ENCODE data around the gene GPR137.
A peak's percentile ranks its signal among the peaks of the same experiment; 100 is the strongest.
"Not testable (repeated sequence)": the region's sequence is repeated elsewhere in the genome, so short reads cannot be mapped to it uniquely, and the experiment has no call there.

Gene GPR137

GRCh38 chr11:64284962-64285884, at the start of gene GPR137:
GPR137 (plus strand) TSS chr11:64285848; CDS start chr11:64286525, 677 bp downstream.
- peak; percentile 90 to 91 for DNase-seq

GRCh38 chr11:64237484-64237951, 48.1 kb upstream of the GPR137 start:
- DNase-seq = no peak

- DNase-seq = no peak
Observed at GRCh38 chr11:64238076-64238475, 47.6 kb upstream of the GPR137 start.

GRCh38 chr11:64238999-64239398, 46.6 kb upstream of the GPR137 start:
- DNase-seq = no peak

- no peak for DNase-seq
Observed at GRCh38 chr11:64239662-64240434, 45.8 kb upstream of the GPR137 start.

- DNase-seq = peak; percentile 97 to 99
Observed at GRCh38 chr11:64240435-64241240, 45.0 kb upstream of the GPR137 start, which contains the start of gene FKBP2. FKBP2 (plus strand) TSS chr11:64241095; CDS start chr11:64242388, 1,293 bp downstream.

- DNase-seq = peak; percentile 99 to 100
Observed at GRCh38 chr11:64241241-64241490, 44.5 kb upstream of the GPR137 start.

GRCh38 chr11:64241491-64242374, 43.9 kb upstream of the GPR137 start:
- DNase-seq = no peak

GRCh38 chr11:64243236-64243854, 42.3 kb upstream of the GPR137 start:
- no peak for DNase-seq

GRCh38 chr11:64244107-64244506, 41.5 kb upstream of the GPR137 start:
- DNase-seq = no peak

GRCh38 chr11:64244966-64245365, 40.7 kb upstream of the GPR137 start:
- DNase-seq = no peak

- peak in 1 of 2 donors; percentile 50 for DNase-seq
Observed at GRCh38 chr11:64245401-64245796, 40.2 kb upstream of the GPR137 start.

GRCh38 chr11:64245797-64246620, 39.6 kb upstream of the GPR137 start:
- DNase-seq = peak; percentile 87 to 88

GRCh38 chr11:64246621-64246870, 39.1 kb upstream of the GPR137 start:
- DNase-seq = not testable (repeated sequence)

- DNase-seq = peak; percentile 83
Observed at GRCh38 chr11:64246871-64247728, 38.5 kb upstream of the GPR137 start, which contains the start of gene PPP1R14B. PPP1R14B (minus strand) TSS chr11:64246943; CDS start chr11:64246673, 270 bp downstream.

GRCh38 chr11:64247729-64248531, 37.7 kb upstream of the GPR137 start:
- no peak for DNase-seq

- no peak for DNase-seq
Observed at GRCh38 chr11:64248578-64248977, 37.1 kb upstream of the GPR137 start.

- DNase-seq = no peak
Observed at GRCh38 chr11:64249038-64249437, 36.6 kb upstream of the GPR137 start.
